GM21723 (cell line): Measurements from ENCODE around the gene ERRFI1.

Source experiments
- ATAC-seq: cut with Tn5 transposase; IDR thresholded peaks from one replicate; pipeline ENCODE4 v1.9.1; 2021; ENCODE audit warnings: mild to moderate bottlenecking, moderate library complexity; ENCODE audit not compliant: unreplicated experiment

ERRFI1 gene

DNA sequence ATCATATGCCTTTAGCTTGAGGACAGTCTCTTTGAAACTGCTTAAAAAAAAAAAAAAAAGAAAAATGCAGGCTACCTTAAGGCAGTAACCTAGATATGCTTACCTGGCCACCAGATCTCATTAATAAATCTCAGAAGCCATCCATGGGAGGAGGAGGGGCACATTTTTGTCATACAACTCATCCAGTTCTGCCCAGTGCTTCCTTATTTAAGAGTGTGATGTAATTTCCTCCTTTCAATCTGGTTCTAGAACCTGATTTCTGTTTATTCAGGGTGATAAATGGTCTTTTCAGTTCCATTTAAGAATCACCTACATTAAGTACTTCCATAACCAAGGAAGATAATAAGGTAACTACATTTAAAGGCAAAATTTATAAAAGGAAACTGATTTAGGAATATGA, 6.1 kb downstream of the ERRFI1 start:
- no peak for ATAC-seq

DNA sequence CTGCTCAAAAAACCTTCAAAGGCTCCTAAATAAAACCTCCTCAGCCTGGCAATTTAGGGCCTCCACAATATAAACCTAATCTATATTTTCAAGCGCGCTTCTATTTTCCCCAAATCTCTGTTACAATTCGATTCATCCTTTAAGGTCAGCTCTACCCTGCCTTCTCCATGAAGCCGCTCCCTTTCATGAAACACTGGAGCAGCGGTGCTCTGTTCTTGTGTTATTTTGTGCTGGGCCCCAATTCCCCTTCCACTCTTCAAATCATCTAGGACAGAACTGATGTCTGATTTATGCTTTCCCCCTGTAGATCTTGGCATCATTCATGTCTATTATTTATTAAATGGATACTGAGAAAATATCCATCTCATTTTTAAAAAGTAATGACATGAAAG, 6.9 kb downstream of the ERRFI1 start:
- ATAC-seq = no peak

DNA sequence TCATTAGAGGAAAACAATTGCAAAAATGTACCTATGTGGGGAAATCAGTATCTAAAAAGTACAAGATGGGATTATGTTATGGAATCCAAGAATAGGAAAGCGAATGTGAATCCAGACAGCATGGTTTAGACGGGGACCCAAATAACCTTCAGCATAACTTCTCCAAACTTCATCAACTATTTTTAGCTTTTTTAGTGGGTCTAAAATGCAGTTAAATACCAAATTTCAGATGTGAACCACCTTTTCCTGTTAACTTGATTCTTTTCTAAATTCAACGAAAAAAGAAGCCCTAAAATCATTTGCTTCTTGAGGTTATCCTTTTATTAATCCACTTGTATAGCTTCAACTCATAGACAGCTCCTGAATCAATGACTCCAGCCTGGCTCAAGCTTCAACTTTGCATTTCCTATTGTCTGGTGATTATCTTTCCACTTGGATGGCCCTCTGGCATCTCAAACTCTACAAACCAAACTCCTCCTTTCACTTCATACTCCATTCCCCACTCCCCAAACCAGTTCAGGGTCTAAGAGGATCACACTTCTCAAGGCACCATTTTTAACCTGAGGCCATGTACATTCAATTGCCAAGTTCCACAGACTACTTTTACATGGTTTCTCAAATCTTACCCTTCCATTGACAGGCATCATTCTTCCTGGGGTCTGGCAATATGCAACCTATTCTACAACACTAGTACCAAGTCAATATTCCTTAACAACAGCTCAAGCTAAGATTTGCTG, 7.4 kb downstream of the ERRFI1 start:
- no peak for ATAC-seq

DNA sequence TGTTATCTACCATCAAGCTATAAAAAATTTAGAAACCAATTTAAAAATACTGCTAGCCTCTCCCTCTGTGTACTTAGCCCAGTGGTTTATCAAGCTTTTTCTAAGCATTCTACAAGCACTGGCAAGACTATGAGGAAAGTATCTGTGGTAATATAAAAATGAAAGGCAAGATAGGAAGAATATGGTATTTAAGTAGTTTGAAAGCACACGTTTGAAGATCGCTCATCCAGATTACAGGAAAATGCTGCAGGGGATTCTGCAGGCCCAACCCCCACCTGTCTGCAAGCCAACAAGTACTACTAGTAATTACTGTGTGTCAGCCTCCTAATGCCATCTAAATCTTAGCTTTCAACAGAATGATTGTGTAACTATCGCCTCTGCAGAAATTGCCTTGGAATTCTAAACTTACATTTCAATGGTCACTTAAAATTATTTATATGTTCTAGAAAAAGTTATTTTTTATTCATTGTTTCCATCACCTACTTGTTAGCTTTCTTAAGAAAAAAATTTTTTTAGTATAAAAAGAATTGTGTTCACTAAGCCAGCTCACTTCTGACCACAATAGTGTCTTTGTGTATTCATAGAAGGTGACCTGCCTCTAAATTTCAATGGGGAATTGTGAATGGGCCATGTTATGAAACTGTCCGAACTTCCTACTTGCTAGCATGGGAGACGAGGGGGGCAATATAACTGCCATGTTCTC, 8.5 kb downstream of the ERRFI1 start:
- no peak for ATAC-seq

DNA sequence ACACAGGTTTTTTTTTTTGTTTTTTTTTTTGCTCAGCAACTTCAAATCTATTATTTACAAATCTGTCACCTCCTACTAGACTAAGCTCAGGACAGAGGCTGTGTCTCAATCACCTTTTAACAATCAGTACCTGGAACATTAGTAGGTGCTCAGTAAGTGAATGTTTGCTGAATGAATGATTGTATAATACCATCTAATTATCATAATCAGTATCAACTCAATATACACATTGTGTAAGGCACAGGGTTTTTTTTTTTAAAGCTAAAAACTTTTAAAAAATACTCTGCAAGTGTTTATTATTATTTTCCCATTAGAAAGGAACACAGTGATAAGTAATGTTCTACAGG, 9.2 kb downstream of the ERRFI1 start:
- ATAC-seq = no peak

DNA sequence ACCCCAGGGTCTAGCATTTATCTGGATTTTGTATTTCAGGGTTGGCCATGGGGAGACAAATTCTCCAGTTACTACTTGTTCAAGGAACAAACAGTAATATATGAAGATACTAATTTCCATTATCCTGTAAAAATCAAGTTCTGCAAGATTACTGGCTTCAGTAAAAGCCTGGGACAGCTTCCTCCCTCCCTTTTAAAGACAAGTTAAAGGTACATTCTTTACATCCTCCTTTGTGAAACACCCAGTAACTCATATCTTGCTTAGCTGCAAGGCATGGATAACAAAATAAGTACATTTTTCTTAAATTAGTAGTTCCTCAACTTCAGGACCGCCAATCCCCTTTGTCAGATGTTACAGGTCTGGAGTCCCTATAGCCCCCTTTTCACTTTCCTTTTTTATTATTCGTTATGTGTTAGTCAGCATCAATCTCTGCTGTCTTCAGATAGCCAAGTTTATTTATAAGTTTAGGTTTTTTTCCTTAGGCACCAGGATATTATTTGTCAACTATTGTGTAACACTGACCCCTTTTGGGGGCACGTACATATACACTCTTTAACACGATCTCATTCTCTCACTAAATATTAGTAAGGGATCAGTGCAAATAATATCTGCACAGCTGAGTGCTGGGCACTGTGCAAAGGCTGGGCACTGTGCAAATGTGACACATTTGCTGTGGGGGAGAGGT, 9.8 kb downstream of the ERRFI1 start:
- ATAC-seq = no peak

DNA sequence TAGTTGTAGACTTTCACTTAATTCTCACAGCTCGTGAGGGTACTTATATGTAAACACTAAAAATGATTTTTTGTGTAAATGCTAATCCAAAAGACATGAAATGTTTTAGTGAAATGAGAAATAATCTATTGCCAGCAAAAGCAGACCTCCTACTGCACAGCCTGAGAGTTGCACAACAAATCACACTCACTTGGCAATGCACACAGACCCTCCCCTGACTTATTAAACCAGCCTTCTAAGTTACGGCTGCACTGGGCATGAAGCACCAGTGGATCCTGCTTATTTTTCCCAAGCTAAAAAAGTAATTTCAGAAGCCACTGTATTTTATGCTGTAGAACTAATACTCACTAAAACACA, 10.3 kb downstream of the ERRFI1 start:
- no peak for ATAC-seq

DNA sequence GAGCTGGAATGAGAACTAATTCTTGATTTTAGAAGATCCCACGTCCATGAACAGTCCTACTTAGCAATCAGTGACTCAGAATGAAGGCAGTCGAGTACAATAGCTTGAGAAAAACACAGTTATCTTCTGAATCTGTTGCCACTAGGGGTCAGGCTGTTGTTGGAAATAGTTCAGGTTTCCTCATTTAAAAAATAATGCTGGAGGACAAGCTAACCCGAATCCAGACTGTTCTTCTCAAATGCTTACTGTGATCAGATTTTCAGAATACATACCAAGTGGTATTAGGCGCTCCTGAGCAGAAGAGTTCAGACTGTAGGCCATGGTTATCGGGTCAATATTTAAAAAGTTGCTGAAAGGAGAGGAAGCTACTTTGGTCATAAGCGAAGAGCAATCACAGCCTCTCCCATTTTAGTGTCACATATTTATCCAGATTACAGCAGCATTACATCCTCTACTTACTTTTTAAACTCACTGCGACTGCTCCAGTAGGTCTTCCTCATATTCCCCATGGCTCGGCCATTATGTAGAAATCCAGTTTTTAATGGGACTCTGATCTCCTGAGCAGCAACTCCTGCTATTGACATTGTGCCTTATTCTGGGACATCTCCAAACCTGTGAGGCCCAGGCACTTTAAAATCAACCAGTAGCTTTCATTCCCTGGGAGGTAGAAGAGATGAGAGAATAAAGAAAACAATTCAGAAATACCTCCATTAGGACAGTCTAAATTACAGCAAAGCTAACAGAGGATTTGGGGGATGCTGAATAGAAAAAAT, 10.9 kb downstream of the ERRFI1 start:
- ATAC-seq = no peak

DNA sequence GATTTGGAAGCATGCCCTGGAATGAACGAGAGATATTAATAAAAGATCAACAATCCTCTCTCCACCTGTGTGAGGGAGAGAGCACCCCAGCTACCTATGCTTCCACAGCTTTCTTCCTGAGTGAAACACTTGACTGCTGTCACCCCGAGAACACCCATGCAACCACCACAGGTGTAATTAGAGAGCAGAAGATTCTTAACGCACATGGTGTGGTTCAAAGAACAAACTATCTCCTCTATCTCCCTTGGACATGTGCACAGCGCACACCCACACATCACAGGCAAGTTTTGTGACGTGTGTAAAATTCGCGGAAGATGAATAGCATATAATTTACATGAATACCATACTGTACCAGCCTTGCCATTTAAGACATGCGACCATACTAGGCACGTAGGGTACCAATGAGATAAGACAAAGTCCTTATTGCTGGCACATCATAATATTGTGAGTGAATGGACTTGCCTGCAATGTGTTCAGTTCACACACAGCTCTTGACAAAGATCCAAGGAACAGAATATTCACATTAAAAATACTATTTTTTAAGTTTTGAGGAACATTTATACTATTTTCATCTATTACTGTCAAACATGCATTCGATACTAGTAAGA, 11.6 kb downstream of the ERRFI1 start:
- ATAC-seq = no peak

DNA sequence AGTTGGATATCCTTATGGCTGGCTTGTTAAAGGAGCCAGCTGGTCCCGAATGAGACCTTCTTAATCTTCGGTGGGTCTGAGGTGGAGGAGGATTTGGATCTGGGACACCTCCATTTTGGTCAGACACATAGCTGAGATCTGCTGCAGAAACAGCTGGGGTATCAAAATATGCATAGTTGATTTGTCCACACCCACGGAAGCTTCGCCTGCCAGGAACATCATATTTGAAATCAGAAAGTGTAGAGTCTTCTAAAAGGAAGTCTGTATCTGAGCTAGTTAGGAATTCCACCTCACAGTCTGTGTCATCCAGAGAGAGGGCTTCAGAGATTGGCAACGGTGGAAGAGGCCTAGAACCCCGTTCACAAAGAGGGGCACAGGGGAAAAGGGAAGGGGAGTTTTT, 12.3 kb downstream of the ERRFI1 start:
- no peak for ATAC-seq

DNA sequence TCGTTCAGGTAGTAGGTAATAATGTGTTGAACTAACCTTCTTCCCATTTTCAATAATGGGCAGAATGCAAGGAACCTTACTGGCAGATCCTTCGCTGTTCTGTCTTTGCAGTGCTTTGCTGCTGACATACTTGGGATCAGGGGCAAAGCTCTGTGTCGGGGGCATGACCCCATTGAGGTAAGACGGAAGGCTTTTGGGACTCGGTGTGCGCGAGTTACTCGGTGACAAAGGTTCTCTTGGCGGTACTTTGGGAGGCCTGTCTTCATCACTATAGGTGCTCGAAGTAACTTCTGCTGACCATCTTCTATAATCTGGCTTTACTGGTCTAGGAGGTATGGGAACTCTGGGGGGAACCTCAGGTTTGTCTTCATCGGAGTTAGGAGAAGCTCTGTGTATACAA, 12.7 kb downstream of the ERRFI1 start:
- ATAC-seq = no peak

DNA sequence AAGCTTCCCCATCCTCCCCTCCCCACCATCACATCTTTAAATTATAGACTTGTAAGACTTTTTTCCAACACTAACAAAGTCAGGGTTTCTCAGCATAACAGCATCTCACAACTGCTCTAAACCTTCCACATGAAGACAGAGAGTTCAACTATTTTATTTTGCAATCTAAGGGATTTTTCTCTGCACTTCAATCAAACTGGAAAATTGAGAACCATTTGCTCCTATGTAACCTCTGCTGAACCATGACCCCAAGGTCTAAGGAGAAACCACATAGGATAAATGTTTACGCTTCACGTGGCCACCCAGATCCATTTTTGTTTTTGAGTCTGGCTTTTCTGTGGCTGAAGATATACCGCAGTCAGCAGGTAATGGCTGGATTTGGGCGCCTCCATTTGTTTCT, 13.2 kb downstream of the ERRFI1 start:
- ATAC-seq = no peak

DNA sequence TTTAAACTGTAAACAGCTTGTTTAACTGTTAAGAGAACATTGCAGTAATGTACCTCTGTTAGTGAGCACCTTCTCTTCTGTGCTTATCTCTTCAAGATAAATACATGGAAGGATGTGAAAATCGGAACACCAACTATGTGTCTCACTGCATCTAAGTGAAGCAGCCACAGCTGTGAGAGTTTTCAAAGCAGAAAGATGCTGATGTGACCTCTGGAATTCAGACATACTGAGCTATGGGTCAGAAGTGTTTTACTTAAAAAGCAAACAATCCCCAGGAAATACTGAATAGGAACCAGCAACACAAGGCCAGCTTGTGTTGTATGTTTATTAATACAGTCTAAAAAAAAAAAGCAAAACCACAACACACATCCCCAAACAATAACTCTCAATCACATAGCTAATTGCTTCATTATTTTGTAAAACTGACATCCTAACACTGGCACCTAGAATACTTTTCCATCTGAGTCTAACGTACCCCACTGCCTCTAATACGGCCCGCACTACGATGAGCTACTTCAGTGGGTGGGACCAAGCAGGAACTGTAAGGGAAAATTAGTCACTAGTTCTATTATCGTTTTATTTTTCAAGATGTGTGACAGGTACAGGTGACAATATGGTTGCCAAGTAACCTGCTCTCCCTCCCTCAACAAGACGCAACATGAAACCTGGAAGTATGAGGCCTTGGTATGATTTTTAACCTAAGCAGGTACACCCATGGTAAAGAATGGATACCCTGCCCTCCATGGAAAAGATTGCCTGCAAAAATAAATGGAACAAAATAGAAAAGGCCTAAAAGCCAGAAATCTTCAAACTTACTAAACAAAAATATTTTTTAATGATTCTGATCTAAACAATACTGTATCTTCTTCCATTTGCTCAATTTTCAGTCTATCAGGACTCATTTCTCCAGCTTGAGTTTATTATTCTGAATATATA, 13.9 kb downstream of the ERRFI1 start:
- ATAC-seq = no peak

DNA sequence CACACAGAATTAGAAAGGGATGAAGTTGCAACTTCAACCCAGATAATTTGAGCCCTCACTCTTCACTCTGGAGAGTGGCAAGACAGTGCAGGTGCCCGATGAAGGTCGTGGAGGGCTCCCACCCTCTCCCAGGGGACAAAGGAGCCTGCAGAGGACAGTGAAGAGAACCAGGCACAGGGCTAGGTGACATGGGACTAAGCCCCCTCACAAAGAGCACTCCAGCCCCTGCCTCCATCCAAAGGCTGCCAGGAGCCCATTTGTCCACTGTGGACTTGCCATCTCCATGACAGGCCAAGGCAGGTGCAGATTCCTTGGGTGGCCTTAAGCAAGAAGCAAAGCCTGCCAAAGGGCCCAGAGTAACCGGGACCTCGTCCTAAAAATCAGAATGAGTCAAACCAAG, 15.1 kb downstream of the ERRFI1 start:
- no peak for ATAC-seq

DNA sequence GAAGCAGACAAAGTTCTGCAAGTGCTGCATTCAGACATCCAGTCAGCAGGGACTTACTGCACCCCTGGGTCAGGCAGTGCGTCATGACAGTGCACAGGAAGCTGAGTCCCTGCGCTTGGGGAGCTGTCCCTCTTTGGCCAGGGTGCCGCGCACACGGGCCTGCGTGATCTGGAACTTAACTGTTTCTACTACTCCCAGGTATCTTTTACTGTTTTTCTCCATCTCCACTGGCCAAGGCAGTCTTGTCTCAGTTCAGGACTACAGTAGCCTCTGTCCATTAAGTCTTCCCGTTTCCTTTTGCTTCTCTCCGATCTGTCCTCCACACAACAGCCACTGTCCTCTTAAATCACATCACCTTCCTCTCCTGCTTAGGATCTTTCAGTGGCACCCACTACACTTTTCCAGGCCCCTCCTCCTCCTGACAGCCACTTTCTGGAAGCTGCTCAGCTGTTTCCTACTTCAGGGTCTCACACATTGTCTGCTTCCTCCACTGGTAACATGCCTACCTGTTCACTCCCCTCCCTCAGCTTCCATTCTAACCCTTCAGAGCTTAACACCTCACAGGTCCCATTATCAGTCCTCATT, 15.9 kb downstream of the ERRFI1 start:
- no peak for ATAC-seq

DNA sequence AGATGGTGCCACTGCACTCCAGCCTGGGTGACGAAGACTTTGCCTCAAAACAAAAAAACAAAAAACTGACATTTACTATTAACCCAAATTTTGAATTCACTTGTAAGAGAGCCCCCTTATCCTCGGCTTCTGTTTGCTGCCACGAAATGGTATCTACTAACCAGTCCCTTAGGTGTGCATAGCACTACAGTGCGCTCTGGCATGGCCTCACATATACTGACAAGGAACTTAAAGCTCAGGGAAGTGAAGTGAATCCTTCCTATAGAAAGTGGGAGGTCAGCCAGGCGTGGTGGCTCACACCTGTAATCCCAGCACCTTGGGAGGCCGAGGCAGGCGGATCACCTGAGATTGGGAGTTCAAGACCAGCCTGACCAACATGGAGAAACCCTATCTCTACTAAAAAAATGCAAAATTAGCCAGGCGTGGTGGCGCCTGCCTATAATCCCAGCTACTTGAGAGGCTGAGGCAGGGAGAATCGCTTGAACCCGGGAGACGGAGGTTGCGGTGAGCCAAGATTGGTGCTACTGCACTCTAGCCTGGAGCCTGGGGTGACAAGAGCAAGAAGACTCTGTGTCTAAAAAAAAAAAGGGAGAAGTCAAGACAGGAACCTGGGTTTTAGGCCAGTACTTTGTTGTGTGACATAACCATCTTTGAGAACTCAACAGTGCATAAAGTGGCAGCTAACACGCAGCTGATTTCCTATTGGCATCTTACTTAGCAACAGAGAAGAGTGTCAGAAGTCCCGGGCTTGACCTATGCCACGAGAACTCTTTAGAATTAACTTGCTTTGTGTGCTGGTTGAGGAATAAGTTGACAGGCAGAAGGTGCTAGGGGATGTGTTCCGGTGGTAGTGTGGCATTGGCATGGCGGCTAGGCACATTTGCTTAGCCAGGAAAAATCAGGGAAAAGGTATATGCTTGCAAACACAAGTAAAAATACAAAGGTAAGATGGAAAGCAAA, 16.8 kb downstream of the ERRFI1 start:
- no peak for ATAC-seq

DNA sequence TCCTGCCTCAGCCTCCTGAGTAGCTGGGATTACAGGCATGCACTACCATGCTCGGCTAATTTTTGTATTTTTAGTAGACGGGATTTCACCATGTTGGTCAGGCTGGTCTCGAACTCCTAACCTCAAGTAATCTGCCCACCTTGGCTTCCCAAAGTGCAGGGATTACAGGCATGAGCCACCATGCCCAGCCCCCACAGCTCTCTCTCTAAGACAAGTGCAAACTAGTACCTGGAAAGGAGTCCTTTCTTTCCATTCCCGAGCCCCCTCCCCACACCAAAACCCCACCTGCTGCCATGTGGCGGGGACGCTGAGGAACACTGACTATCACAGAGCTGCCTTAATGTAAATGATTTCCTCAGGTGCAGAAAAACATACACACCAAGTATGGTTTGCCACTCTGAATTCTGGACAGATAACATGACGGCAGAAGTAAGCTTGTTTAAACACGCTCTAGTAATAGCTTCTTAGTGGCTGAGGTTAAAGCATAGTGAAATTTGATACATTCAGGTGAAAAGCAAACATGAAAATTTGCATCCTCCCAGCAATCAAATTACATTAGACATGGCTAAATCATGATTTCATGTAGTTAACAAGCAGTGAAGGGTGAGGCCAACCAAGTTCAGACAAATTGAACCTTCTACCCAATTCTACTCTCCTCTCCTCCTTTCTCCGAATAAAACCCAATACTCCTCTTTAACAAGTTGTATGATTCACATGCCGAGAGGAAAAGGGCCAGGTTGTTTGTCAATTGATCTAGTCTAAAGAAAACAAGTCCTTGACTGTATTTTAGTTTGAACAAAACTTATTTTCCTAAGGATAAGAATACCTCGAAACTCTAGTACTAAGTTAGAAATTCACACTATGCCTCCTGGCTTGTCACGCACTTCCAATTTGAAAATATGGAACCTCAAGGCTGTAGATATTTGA, 19.8 kb downstream of the ERRFI1 start:
- no peak for ATAC-seq
